Measurements from ENCODE around the gene BAK1. TPM values are rescaled to one million over a fixed set of nuclear protein-coding genes. Genes with fewer than 3 reads are reported as not detected.

Gene BAK1
- total and polyA plus RNA-seq, 2 of the 13 experiments (the other 11 are each of a cell fraction or from before 2014, with no cell fraction given), result 15.0 to 23.8 TPM

- no peak for TF ChIP-seq ZNF775 (CRISPR knock-in tag; IDR thresholded peaks at IDR 0.05; ENCODE audit: borderline replicate concordance)
- TF ChIP-seq, protein P1, sequence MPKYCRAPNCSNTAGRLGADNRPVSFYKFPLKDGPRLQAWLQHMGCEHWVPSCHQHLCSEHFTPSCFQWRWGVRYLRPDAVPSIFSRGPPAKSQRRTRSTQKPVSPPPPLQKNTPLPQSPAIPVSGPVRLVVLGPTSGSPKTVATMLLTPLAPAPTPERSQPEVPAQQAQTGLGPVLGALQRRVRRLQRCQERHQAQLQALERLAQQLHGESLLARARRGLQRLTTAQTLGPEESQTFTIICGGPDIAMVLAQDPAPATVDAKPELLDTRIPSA (CRISPR knock-in tag; IDR thresholded peaks at IDR 0.05; ENCODE audit: borderline replicate concordance), result 0 out of 2 replicates have a peak, but pooled peaks have one; percentile 67
- no peak for TF ChIP-seq ZBTB3 (CRISPR knock-in tag; IDR thresholded peaks at IDR 0.05; ENCODE audit: borderline replicate concordance, low read depth)
- TF ChIP-seq ZNF563 (CRISPR knock-in tag; IDR thresholded peaks at IDR 0.05), result no peak
- no peak for TF ChIP-seq ZBTB20 (CRISPR knock-in tag; IDR thresholded peaks at IDR 0.05; ENCODE audit: borderline replicate concordance, low read depth)
- TF ChIP-seq PAX8 (CRISPR knock-in tag; IDR thresholded peaks at IDR 0.05; ENCODE audit: borderline replicate concordance), result no peak
- no peak for TF ChIP-seq SMYD3 (CRISPR knock-in tag; IDR thresholded peaks at IDR 0.05)
- peak; percentile 89 for TF ChIP-seq ZBTB38 (CRISPR knock-in tag; IDR thresholded peaks at IDR 0.05)
- TF ChIP-seq, protein P2, sequence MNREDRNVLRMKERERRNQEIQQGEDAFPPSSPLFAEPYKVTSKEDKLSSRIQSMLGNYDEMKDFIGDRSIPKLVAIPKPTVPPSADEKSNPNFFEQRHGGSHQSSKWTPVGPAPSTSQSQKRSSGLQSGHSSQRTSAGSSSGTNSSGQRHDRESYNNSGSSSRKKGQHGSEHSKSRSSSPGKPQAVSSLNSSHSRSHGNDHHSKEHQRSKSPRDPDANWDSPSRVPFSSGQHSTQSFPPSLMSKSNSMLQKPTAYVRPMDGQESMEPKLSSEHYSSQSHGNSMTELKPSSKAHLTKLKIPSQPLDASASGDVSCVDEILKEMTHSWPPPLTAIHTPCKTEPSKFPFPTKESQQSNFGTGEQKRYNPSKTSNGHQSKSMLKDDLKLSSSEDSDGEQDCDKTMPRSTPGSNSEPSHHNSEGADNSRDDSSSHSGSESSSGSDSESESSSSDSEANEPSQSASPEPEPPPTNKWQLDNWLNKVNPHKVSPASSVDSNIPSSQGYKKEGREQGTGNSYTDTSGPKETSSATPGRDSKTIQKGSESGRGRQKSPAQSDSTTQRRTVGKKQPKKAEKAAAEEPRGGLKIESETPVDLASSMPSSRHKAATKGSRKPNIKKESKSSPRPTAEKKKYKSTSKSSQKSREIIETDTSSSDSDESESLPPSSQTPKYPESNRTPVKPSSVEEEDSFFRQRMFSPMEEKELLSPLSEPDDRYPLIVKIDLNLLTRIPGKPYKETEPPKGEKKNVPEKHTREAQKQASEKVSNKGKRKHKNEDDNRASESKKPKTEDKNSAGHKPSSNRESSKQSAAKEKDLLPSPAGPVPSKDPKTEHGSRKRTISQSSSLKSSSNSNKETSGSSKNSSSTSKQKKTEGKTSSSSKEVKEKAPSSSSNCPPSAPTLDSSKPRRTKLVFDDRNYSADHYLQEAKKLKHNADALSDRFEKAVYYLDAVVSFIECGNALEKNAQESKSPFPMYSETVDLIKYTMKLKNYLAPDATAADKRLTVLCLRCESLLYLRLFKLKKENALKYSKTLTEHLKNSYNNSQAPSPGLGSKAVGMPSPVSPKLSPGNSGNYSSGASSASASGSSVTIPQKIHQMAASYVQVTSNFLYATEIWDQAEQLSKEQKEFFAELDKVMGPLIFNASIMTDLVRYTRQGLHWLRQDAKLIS (CRISPR knock-in tag; IDR thresholded peaks at IDR 0.05), result 0 out of 2 replicates have a peak, but pooled peaks have one; percentile 21
- peak; percentile 55; the same call in 1 of the 2 replicates for TF ChIP-seq GATAD1 (CRISPR knock-in tag; IDR thresholded peaks at IDR 0.05)
- no peak for TF ChIP-seq STAT5B (CRISPR knock-in tag; IDR thresholded peaks at IDR 0.05)
- TF ChIP-seq ZNF143 (CRISPR knock-in tag; IDR thresholded peaks at IDR 0.05), result 0 out of 2 replicates have a peak, but pooled peaks have one; percentile 13
- TF ChIP-seq ZNF350 (CRISPR knock-in tag; IDR thresholded peaks at IDR 0.05; ENCODE audit: borderline replicate concordance, low read depth), result peak; percentile 77; the same call in 1 of the 2 replicates
- no peak for TF ChIP-seq ZNF746 (CRISPR knock-in tag; IDR thresholded peaks at IDR 0.05)
- peak; percentile 63; the same call in 1 of the 2 replicates for TF ChIP-seq ZNF607 (CRISPR knock-in tag; IDR thresholded peaks at IDR 0.05; ENCODE audit: borderline replicate concordance)
- TF ChIP-seq KLF12 (CRISPR knock-in tag; IDR thresholded peaks at IDR 0.05; ENCODE audit: borderline replicate concordance), result peak; percentile 94
- no peak for TF ChIP-seq CCAR2 (optimal IDR thresholded peaks at IDR 0.05; ENCODE audit: low read depth, low read length)
- TF ChIP-seq, protein P3, sequence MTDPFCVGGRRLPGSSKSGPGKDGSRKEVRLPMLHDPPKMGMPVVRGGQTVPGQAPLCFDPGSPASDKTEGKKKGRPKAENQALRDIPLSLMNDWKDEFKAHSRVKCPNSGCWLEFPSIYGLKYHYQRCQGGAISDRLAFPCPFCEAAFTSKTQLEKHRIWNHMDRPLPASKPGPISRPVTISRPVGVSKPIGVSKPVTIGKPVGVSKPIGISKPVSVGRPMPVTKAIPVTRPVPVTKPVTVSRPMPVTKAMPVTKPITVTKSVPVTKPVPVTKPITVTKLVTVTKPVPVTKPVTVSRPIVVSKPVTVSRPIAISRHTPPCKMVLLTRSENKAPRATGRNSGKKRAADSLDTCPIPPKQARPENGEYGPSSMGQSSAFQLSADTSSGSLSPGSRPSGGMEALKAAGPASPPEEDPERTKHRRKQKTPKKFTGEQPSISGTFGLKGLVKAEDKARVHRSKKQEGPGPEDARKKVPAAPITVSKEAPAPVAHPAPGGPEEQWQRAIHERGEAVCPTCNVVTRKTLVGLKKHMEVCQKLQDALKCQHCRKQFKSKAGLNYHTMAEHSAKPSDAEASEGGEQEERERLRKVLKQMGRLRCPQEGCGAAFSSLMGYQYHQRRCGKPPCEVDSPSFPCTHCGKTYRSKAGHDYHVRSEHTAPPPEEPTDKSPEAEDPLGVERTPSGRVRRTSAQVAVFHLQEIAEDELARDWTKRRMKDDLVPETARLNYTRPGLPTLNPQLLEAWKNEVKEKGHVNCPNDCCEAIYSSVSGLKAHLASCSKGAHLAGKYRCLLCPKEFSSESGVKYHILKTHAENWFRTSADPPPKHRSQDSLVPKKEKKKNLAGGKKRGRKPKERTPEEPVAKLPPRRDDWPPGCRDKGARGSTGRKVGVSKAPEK (CRISPR knock-in tag; IDR thresholded peaks at IDR 0.05; ENCODE audit: borderline replicate concordance), result 0 out of 2 replicates have a peak, but pooled peaks have one; percentile 75
- TF ChIP-seq ARNT2 (CRISPR knock-in tag; IDR thresholded peaks at IDR 0.05; ENCODE audit: low read depth), result peak; percentile 57; the same call in 1 of the 2 replicates
- TF ChIP-seq KLF16 (CRISPR knock-in tag; IDR thresholded peaks at IDR 0.05), result peak in 1 of 2 experiments; percentile 87; a peak in 2 of 4 replicates
- TF ChIP-seq KDM5A (IDR thresholded peaks at IDR 0.05; ENCODE audit: borderline replicate concordance, low read length), result no peak
These were observed 9.1 kb downstream of the BAK1 start (continued) for GRCh38 chr6:33570806-33571636.

Measured in HepG2 (cell line).